Lower leg skin (tissue), 3 donors: ENCODE measurements around the gene SAMD10.

Experiments
- POLR2A ChIP-seq, 2 donors: fragments of 450-650 bp; IDR thresholded peaks; one replicate each; pipeline ENCODE4 v1.6.1; 2016 to 2017; ENCODE audit warnings: antibody characterized with exemption in 2 of 2, mild to moderate bottlenecking in 1 of 2, moderate library complexity in 1 of 2
- TF ChIP-seq, protein P1 (sequence below), 3 donors: fragments of 450-650 bp; IDR thresholded peaks; one replicate each; pipeline ENCODE4 v1.5.1; 2016; ENCODE audit warnings: antibody characterized with exemption in 3 of 3, mild to moderate bottlenecking in 3 of 3, moderate library complexity in 2 of 3

DNA sequence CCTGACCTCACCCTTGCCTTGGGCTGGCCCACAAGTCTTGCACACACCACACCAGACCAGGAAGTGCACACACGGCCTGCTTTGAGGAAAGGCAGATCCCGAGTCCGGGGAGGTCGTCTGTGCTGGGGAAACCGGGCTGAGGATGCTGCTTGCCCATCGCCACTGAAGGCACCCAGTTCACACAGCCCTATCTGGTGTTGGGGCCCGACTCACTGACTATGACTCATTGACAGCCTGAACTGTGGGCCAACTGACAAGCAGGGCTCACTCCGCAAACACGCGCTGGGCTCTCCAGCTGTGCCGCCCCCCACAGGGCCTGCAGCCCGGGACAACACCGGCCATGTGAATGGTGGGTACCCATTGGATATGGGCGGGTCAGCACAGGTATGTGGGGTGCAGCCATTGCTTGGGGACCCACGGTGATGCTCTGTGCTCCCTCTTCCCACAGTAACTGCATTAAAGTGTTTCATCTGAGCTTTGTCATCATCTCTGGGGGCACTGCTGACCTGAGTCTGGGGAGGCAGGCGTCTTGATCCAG lies 1.6 kb downstream of the SAMD10 start:
- TF ChIP-seq, protein P1, sequence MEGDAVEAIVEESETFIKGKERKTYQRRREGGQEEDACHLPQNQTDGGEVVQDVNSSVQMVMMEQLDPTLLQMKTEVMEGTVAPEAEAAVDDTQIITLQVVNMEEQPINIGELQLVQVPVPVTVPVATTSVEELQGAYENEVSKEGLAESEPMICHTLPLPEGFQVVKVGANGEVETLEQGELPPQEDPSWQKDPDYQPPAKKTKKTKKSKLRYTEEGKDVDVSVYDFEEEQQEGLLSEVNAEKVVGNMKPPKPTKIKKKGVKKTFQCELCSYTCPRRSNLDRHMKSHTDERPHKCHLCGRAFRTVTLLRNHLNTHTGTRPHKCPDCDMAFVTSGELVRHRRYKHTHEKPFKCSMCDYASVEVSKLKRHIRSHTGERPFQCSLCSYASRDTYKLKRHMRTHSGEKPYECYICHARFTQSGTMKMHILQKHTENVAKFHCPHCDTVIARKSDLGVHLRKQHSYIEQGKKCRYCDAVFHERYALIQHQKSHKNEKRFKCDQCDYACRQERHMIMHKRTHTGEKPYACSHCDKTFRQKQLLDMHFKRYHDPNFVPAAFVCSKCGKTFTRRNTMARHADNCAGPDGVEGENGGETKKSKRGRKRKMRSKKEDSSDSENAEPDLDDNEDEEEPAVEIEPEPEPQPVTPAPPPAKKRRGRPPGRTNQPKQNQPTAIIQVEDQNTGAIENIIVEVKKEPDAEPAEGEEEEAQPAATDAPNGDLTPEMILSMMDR (IDR thresholded peaks at IDR 0.05) = no peak
- TF ChIP-seq POLR2A (IDR thresholded peaks at IDR 0.05) = no peak
